H54 (cell line): ENCODE results near the gene LIN7B.
"Not testable (repeated sequence)": the region's sequence is repeated elsewhere in the genome, so short reads cannot be mapped to it uniquely, and the experiment has no call there.

Experiments
- DNase-seq: peaks from one replicate; pipeline ENCODE4 v3.0.0; 2011; ENCODE audit warnings: low spot score, mixed read lengths; ENCODE audit not compliant: insufficient read length
- FAIRE-seq: peaks from 3 replicates; lab custom pipeline; 2011; peaks lifted over from hg19 to GRCh38; lab: Jason Lieb, UNC
- POLR2A ChIP-seq: IDR thresholded peaks from 2 replicates; pipeline ENCODE4 v1.6.1; 2011; ENCODE audit warnings: low read depth, mild to moderate bottlenecking, low read length

Gene LIN7B

GRCh38 chr19:49133621-49134454, 19.7 kb downstream of the LIN7B start:
- TF ChIP-seq POLR2A = no peak
- FAIRE-seq (no peak), DNase-seq (no peak)

GRCh38 chr19:49135686-49136085, 21.5 kb downstream of the LIN7B start:
- no peak for TF ChIP-seq POLR2A
- DNase-seq (no peak), FAIRE-seq (no peak)

GRCh38 chr19:49136771-49137171, 22.6 kb downstream of the LIN7B start:
- DNase-seq (no peak), FAIRE-seq (no peak)
- TF ChIP-seq POLR2A = no peak

GRCh38 chr19:49140951-49141350, 26.8 kb downstream of the LIN7B start:
- FAIRE-seq (no peak), DNase-seq (no peak)
- TF ChIP-seq POLR2A = no peak

GRCh38 chr19:49141352-49141751, 27.2 kb downstream of the LIN7B start:
- no peak for DNase-seq
- FAIRE-seq = no peak
- no peak for TF ChIP-seq POLR2A

GRCh38 chr19:49142866-49143335, 28.7 kb downstream of the LIN7B start:
- DNase-seq = peak; percentile 88
- peak; percentile 73 for TF ChIP-seq POLR2A
- peak; percentile 77 for FAIRE-seq

- TF ChIP-seq POLR2A = no peak
- DNase-seq (no peak), FAIRE-seq (no peak)
These were observed 31.6 kb downstream of the LIN7B start for GRCh38 chr19:49145573-49146407.

GRCh38 chr19:49146408-49146770, 32.2 kb downstream of the LIN7B start:
- not testable (repeated sequence) for FAIRE-seq, DNase-seq

GRCh38 chr19:49148044-49148682, 34.0 kb downstream of the LIN7B start:
- DNase-seq (no peak), FAIRE-seq (no peak)
- TF ChIP-seq POLR2A = no peak

- FAIRE-seq (no peak), DNase-seq (peak; percentile 77)
- peak; percentile 26; the same call in 1 of the 2 replicates for TF ChIP-seq POLR2A
These were observed 34.8 kb downstream of the LIN7B start for GRCh38 chr19:49148784-49149651.

GRCh38 chr19:49149652-49150105, 35.5 kb downstream of the LIN7B start:
- FAIRE-seq = no peak
- no peak for TF ChIP-seq POLR2A
- no peak for DNase-seq

- DNase-seq (no peak), FAIRE-seq (no peak)
- peak; percentile 27; the same call in 1 of the 2 replicates for TF ChIP-seq POLR2A
These were observed 36.2 kb downstream of the LIN7B start for GRCh38 chr19:49150106-49150943.

GRCh38 chr19:49150944-49151243, 36.7 kb downstream of the LIN7B start:
- TF ChIP-seq POLR2A = no peak
- DNase-seq = no peak
- no peak for FAIRE-seq
